Stimulated activated CD4-positive, alpha-beta T cell treated with anti-CD3 and anti-CD28 coated beads, Interleukin-4, amount 100 ng/mL, for 48 hours (primary cell): ENCODE results near the gene FNDC3B.

Experiments
- DNase-seq, 2 donors: peaks; one replicate each; pipeline ENCODE4 v3.0.0-alpha.2; 2020; ENCODE audit warnings: low read depth in 2 of 2

Gene FNDC3B

DNA sequence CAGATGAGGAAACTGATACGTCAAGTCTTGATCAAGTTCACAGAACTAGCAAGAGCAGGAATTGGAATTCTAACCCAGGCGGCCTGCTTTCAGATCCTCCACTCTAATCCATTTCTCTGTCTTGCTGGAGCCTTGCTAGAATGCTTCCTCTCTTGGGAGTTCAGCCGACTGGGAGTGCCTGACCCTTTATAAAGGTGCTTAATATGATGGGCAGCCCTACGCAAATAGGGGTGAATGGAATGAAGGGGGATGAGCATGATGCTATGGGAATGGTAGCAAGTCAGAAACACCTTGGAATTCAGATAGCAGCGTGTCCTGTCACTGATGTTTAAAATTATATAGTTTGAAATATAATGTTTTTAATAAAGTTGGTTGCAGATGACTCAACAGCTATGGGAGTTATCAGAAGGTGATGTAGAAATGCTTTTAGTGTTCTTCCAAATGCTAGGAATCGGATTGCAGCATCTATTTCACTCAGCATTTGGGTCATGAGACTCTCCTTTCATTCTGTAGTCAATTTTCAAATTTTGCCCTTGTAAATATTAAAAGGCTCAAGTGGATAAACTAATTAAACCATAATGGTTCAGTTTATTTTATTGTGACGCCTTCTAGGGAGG is 150.7 kb downstream of the FNDC3B start:
- DNase-seq = no peak

DNA sequence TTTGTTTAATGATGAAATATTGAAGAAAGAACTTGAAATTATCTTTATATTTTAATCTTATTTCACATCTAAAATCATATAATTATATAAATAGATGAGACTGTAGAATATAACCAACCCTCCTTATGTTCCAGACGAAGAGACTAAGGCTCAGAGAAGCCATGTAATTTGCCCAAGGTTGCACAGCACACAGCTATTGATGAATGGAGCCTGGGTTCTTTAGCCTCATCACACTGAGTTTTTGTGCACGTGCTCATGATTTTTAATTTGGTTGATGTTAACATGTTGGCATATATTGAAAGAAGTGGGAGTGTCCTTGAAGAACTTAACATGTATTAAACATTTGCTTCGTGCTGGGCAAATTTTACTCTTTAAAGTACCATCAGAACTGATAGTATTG is 151.6 kb downstream of the FNDC3B start:
- DNase-seq = no peak

DNA sequence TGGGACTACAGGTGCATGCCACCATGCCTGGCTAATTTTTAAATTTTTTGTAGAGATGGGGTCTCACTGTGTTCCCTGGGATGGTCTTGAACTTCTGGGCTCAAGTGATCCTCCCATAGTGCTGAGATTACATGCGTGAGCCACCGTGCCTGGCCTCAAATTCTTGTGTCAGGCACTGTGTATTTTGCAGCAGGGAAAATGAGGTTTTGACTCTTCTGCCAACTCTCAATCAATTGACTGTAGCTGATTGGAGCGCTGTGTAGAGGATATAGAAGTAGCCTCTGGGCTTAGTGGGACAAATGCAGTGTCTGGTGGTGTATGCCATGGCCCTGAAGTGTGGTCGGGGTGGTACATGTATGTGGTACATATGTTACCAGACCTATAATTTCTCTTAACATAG is 152.3 kb downstream of the FNDC3B start:
- no peak for DNase-seq

DNA sequence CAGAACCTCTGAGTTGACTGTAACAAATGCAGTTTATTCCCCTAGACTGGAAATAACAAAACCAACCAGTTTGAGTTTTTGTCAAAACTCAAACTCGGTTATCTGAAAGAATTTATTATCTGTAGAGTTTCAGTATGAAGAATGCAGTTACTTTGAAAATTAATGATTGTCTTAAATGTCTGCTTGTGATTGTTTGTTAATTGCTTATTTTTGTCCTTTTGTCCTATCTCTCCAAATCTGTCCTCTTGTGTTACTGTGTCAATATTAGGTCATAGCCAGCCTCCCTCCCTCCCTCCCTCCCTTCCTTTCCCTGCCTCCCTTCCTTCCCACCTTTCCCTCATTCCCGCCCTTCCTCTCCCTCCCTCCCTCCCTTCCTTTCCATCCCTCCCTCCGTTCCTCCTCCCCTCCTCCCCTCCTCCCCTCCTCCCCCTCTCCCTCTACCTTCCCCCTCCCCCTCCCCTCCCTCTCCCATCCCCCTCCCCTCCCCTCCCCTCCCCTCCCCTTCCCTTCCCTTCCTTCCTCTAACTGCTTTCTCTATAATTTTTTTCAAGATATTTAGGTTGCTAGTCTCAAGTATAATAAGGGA is 153.5 kb downstream of the FNDC3B start:
- DNase-seq = no peak

DNA sequence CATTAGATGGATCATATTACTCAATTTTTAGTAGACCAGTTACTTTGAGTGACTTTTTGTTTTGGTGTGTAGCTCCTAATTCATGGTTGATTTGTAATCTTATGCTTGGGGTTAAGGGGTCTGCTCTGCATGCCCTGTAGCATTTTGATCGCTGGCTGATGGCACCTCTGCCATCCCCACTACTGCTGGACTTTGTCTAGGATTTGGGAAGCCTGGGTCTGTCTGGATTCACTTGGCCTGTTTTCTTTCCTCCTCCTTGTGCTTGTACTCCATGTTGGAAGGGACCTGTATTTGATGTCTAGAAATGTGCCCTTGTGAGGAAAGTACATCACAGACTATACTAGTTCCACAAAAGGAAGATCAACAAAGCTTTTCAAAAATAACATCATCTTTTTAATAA is 154.1 kb downstream of the FNDC3B start:
- DNase-seq = no peak

DNA sequence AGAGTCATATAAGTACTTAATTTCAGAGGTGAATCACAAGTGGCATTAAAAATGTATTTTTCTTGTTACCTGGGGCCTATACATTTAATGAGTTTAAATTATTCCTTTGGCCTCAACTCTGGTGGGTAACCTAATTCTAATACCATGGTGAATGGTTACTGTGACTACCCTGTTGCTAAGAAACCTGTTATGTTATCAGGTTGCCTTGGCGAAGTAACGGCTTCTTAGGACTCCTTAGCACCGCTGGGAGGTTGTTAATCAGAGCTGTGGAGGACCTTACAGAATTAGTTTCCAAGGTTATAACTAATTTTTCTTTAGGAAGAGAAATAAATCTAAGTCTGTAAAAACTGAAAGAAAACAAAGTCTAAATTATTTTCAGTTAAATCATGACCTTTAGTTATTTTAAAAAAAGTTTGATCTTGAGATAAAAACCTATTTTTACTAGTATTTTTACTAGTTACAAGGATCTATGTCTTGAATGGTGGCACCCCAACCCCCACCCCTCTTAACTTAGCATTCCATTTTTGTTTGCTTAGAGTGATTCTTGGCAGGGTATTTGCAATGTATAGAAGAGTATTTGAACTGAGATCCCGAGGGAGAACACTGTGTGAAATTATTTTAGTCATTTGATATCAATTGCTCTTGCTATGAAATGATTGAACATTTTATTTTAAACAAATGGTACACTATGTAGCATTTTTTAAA is 155.5 kb downstream of the FNDC3B start:
- DNase-seq = no peak

DNA sequence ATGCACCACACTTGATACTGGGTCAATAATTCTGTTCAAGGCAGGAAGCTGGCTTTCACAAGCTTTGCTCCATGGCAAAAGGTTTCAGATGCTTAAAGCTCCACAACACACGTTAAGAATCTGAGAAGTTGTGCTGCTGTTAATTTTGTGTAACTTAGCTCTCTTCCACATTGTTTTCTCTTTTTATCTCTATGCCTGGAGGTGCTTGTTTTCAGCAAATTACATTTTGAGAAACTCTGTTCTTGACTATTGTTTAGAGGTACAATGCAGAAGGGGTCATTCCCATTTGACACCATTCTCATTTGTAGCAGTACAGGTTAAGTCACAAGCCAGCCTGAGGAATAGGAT is 156.0 kb downstream of the FNDC3B start:
- no peak for DNase-seq

DNA sequence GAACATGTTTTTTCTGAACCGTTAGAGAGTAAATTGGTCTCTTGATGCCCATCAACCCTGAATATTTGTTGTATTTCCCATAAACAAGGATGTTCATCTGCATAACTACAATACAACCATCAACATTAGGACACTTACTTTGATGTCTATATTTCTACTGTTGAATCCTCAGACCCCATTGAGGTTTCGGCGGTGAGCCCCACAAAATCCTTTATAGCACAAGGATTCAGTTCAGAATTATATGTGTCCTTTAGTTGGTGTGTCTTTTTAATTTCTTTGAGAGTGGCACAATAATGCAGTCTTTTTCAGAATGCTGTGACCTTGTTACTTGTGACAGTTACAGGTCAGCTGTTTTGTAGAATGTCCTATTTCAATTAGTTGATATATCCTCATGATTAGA is 158.0 kb downstream of the FNDC3B start:
- DNase-seq = no peak

DNA sequence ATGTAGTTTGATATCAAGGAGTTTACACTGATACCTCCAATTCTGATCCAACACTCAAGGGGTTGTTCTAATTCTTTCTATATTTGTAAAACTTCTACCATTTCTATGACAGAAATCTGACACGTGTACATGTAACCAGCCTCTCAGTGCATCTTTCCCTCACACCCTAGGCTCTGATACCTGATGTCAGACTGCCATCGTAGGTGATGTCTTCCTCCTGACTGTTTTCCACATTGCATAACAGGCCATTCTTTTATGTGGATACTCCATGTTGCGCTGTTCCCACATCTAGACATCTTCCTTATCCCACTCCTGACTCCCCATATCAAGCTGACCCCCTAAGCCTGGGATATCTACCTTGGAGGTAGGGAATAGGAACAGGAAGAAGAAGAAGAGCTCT is 159.1 kb downstream of the FNDC3B start:
- no peak for DNase-seq

DNA sequence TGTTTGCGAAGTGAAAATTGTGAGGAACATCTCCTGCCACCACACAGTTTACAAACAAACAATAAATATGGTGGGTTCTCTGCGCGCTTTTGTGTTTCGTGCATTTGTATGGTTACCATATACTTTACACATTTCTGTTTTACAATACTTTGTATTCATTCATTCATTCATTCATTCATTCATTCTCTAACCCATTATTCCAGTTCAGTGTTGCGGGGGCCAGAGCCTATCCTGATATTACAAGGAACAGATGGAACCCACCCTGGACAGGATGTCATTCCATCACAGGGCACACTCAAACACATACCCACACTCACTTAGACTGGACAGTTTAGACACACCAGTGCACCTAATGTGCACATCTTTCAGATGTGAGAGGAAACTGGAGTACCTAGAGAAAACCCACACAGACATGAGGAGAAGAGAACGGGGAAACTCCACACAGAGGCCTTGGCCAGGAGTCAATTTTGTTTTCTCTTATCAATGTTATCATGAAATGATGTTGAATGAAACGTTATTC is 160.5 kb downstream of the FNDC3B start:
- no peak for DNase-seq

DNA sequence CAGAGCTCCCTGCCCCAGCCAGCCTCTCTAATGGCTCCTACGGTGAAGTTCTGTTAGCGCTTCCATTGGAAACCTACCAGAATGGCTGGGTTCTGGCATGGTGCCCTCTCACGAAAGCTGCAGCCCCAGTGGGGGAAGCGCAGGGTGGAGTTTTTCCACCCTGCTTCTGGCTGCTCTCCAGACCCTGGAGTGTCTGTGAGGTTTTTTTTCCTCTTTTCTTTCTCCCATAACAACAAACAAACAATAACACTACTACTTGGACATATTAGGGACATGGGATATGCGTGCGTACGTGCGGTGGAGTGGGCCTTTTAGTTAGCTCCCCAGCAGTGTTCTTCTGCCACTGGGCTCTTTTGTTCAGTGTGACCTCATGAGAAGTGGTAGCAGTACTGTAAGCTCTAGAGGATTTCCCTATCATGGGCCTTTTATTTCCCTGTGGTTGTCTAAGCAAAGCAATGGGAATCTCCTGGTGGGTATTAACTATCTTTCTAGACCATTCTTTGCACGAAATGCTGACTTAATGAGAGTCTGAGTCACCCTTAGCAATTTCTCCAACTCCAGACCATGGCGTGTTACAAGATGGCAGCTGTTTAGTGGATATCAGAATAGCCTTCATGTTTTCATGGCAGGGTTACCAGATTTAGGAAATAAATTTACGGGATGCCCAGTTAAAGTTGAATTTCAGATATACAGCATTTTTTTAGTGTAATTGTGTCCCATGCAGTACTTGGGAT is 161.9 kb downstream of the FNDC3B start:
- DNase-seq = no peak

DNA sequence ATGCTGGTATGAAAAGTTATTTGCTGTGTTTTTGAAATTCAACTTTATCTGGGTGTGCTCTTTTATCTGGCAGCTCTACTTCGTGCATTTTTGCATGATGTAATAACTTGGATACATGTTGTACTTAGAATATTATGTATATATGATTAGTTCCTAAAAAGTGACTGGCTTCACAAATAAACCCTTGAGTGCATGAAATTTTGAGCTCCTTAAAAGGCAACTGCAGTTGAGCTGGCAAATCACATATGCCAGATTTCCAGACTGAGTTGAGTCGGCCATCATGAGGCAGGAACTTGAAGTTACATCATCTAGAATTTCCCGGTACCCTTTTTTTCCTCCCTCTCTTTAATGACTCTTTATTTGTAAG is 162.5 kb downstream of the FNDC3B start:
- DNase-seq = no peak

DNA sequence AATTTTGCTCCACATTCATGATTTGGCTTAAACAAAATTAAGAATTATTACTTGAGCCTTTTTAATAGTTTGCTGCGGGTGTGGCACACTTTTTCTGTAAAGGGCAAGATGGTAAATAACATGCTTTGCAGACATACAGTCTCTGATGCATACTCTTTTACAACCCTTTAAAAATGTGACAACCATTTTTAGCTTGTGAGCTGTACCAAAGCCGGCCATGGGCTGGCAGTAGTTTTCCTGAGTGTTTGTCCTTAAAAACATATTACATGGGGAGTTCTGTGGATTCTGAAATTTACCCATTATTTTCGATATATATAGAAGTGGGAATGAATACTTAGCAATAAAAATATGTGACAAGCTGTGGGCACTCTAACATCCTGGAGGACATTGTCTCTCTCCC is 163.4 kb downstream of the FNDC3B start:
- no peak for DNase-seq

DNA sequence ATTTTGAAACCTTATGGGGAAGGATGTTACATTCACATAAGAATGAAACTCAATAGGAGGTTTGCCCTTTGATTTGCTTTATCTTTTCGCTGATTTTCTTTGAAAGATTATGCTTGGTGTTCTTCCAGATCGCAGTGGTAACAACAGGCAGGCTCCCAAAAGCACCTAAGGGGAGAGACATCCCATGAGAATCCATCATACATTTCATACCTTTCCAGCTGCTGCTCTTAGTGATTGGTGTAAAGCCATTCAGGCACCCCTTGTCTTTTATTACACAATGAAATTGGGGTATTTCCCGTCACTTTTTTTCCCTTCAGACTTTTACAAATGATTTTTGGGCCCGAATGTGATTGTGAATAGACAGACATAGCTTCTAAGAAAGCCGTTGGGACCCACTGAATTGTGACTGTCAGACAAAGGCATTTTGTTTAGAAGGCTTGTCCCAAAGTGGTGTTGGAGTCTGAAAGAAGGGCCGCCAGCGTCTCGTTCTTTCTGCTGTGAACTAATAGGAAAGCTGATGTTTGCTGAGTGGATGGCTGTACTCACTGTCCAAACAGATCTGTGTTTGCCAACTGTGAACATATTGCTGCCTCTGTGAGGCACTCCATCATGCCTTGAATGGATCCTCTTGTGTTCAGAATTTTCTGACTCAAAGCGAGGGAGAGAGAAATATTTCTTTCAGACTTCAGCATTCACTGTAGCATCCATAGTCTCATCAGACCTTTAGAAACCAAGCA is 164.3 kb downstream of the FNDC3B start:
- no peak for DNase-seq

DNA sequence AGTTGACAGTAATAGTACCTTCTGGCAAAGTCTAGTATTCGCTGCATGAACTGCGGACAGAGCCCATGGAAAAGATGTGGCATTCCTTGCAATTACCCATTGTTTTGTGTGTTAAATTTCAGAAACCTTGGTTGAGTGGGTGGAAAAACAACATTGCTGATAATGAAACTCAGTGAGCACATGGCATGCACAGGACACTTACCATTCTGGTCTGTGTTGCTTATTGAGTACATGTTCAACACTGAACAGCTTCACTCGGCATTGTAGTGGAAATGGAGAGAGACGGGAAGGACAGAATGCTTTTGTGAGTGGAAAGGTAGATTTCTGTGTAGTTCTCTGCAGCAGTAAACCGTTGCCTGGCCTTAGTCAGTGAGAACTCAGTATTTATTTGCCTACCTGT is 165.3 kb downstream of the FNDC3B start:
- no peak for DNase-seq

DNA sequence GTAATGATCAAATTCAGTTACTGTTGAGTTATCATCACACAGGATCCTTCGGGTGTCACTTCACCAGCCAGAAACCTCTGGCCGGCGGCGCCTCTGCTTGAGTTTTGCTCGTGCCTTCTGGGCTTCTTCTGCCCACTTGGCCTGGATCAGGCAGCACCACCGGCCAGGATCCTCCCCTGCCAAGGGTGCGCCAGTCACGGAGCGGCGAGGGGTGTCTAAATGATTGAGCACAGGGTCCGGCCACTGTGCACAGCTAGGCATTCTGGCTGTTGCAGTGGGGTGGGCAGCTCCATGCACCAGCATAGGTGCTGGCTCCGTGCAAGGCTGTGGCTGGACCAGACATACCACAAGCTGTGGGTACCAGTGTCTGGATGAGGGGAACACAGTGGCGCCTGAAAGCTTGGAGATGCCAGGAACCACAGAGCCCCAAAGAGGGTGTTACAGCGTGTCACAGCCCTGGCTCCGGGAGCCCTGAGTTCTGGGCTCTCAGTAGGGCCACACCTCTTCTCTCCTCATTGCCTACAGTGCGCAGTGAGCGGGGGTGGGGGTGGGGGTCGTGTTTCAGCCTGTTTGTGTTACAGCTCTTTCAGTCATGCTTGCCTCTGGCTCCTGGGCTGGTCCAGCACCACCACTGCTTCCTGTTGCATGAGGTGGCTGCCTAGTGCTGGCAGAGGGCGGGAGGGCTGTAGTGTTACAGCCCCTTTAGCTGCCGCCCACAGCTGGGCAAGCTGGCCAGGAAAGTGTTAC is 169.4 kb downstream of the FNDC3B start:
- no peak for DNase-seq

DNA sequence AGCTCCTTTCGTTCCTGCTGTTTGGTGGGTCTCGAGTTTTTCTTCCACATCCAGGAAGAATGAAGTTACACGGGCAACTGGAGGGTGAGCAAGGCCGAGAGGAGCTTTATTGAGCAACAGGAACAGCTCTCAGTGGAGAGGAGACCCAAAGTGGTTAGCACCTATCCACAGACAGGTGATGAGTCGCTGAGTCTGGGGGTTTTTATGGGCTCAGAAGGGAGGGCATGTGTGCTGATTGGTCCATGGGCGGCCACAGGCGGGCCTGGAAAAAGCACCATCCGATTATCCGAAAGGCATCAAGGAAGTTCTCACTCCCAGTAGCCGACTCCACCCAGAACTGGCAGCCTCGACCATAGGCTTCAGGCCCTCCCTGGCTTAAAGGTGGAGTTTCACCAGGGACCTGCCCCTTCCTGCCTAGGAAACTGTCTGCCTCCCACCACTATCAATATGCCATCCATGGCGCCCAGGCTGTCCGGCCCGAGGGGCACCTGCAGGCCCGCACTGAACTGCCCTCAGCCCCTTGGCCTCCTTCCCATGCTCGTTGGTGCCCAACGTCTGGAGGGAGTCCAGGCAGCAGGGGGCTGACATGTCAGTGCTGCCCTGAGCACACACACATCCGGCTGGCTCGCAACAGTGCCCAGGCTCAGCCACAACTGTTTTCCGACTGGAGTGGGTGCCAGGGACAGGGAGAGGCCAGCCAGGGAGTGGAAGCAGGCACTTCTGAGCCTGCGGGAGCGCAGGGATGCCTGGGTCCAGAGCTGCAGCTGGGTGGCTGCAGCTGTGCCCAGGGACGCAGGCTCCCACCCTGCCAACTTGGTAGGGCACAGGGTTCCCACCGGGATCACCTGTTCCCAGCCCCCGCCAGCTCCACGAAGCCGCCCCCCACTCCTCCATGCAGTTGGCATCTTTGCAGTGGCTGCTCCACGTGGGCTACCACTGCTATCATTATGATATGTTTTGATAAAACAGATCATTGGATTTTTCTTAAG is 170.2 kb downstream of the FNDC3B start:
- DNase-seq = no peak

DNA sequence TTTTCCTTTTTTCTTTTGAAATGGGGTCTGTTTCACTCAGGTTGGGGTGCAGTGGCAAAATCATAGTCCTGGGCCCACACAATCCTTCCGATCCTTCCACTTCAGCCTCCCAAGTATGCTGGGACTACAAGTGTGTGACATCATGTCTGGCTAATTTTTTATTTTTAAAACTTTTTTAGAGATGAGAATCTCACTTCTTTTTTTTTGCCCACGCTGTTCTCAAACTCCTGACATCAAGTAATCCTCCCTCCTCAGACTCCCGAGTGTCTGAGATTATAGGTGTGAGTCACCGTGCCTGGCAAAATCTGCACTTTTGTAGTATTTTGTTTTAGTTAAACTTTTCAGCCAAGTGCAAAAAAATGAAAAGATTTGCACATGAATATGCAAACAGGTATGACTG is 171.0 kb downstream of the FNDC3B start:
- DNase-seq = no peak

DNA sequence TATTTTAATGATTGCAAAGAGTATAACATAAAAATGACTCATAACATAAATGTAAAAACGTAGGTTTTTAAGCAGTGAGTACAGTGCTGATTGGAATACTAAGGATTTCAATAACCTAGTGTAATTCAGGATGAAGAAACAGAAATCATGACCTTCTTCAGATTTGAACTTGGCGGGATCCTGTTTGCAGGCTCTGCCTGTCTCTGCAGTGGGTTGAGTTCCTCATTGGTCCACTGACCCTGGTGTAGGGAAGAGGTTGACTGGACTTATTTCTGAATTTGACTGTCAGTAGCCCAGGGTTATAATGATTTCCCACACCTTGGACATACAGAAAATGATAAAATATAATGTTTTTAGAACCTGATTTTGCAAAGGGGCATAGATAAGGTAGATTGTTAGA is 171.7 kb downstream of the FNDC3B start:
- DNase-seq = no peak

DNA sequence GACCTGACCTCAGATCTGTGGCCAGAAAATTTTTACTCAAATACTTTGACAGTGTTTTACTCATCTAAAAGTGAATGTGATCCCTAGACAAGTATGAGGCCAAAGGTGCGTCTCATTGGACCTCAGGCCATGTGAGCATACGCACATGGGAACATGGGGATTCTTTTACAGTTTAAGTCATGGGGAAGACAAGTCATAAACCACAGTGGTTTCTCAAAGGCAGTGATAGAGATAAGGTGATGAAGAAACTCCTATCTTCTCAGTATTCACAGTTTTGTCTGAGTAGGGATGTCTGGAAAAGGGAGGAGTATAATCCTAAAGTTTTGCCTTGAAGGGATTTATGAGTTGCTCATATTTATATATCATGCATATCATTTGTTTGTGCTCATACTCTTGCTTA is 173.8 kb downstream of the FNDC3B start:
- peak in 1 of 2 donors; percentile 9 for DNase-seq
